ENCODE measurements around the gene ALDH2.
A peak's percentile ranks its signal among the peaks of the same experiment; 100 is the strongest.
"Not testable (repeated sequence)": the region's sequence is repeated elsewhere in the genome, so short reads cannot be mapped to it uniquely, and the experiment has no call there.

The ALDH2 gene

DNA sequence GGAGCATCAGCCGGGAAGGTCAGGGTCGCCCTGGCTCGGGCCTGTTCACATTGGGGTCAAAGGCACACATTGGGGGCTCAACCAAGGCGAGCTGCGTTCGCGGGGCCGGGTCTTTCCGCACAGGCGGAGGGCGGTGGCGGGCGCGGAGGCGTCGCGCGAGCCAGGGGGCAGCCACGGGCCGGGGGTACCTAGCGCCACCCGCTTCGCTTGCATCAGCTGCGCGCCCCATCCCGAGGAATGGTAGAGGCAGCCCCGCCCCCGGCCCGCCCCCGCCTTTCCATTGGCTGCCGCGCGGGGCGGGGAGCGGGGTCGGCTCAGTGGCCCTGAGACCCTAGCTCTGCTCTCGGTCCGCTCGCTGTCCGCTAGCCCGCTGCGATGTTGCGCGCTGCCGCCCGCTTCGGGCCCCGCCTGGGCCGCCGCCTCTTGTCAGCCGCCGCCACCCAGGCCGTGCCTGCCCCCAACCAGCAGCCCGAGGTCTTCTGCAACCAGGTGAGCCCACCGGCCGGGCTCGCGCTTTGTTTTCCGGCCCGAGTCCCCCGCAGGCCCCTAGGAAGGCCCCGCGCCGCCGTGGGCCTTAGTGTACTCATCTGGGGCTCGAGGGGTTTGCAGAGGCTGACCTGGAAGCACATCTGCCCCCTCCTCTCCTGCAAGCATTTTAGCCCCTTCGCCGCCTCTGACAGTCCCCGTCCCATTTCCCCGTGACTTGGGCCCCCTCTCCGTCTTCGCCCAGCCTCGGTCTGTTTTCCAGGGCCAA is at the start of gene ALDH2:
Gene ALDH2 (plus strand): TSS at position 326 of the 754 bp plus-strand sequence. CDS start 50 bp downstream, at position 376.
- DNase-seq: peak; percentile 57

DNA sequence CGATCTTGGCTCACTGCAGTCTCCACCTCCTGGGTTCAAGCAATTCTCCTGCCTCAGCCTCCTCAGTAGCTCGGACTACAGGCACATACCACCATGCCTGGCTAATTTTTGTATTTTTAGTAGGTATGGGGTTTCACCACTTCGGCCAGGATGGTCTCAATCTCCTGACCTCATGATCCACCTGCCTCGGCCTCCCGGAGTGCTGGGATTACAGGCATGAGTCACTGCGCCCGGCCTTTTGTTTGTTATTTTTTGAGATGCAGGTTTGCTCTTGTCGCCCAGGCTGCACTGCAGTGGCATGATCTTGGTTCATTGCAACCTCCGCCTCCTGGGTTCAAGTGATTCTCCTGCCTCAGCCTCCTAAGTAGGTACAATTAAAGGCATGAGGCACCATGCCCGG is 47.4 kb upstream of the ALDH2 start:
- not testable (repeated sequence) for DNase-seq

DNA sequence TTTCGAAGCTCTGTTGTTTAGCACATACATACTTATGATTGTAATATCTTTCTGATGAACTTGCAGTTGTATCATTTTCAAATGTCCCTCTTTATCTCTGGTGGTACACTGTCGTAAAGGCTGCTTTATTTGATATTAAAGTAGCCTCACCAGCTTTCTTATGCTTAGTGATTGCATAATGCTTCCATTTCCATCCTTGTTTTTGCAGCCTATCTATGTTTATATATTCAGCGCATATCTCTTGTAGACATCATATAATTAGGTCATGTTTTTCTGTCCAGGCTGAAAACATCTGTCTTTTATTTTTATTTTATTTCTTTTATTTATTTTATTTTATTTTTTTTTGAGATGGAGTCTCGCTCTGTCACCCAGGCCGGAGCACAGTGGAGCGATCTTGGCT is 46.3 kb upstream of the ALDH2 start:
- DNase-seq: no peak

DNA sequence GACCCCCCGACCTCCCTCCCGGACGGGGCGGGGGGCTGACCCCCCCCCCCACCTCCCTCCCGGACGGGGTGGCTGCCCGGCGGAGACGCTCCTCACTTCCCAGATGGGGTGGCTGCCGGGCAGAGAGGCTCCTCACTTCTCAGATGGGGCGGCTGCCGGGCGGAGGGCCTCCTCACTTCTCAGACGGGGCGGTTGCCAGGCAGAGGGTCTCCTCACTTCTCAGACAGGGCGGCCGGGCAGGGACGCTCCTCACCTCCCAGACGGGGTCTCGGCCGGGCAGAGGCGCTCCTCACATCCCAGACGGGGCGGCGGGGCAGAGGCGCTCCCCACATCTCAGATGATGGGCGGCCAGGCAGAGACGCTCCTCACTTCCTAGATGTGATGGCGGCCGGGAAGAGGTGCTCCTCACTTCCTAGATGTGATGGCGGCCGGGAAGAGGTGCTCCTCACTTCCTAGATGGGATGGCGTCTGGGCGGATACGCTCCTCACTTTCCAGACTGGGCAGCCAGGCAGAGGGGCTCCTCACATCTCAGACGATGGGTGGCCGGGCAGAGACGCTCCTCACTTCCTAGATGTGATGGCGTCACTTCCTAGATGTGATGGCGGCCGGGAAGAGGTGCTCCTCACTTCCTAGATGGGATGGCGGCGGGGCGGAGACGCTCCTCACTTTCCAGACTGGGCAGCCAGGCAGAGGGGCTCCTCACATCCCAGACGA is 42.9 kb upstream of the ALDH2 start:
- DNase-seq: not testable (repeated sequence)

DNA sequence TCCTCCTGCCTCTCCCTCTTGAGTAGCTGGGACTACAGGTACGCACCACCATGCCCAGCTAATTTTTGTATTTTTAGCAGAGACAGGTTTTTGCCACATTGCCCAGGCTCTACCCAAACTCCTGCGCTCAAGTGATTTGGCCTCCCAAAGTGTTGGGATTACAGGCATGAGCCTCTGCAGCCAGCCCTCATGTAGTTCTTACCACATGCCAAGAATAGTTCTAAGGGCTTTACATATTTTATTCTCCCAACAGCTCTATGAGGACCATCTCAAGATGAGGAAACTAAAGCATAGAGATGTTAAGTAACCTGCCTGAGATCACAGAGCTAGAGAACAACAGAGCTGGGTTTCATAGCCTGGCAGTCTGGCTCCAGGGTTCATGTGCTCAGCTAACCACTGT is 37.9 kb upstream of the ALDH2 start:
- no peak for DNase-seq

DNA sequence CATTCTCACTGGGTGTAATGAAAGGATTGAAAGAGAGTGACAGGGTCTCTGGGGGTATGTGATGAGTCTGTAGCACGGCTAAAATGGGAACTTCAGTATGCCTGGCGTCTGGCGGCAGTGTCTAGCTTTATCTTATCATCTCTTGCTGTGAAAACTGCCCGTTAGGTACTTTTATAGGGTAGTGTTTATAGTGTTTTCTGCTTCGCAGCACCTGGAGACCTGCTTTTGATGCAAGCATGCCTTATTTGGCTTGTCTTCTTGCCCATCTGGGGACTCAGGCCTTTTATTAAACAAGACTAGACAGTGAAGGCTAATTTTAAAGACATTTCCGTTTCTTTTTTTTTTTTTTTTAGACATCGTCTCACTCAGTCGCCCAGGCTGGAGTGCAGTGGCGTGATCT is 36.3 kb upstream of the ALDH2 start:
- DNase-seq: no peak

DNA sequence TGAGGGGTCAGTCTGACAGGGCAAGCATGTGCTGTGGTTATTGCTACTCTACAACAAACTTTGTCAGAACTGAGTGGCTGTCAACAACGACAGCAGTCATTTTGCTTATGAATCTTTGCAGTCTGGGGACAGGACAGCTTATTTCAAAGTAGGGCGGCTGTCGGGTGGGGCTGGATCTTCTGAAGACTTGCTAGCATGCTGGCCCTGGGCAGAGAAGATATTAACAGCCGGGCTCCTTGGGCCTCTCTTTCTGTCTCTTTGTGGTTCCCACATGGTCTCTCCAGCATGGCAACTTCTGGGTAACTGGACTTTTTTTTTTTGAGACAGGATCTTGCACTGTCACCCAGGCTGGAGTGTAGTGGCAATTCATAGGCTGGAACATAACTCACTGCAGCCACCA is 33.9 kb upstream of the ALDH2 start:
- DNase-seq: no peak

DNA sequence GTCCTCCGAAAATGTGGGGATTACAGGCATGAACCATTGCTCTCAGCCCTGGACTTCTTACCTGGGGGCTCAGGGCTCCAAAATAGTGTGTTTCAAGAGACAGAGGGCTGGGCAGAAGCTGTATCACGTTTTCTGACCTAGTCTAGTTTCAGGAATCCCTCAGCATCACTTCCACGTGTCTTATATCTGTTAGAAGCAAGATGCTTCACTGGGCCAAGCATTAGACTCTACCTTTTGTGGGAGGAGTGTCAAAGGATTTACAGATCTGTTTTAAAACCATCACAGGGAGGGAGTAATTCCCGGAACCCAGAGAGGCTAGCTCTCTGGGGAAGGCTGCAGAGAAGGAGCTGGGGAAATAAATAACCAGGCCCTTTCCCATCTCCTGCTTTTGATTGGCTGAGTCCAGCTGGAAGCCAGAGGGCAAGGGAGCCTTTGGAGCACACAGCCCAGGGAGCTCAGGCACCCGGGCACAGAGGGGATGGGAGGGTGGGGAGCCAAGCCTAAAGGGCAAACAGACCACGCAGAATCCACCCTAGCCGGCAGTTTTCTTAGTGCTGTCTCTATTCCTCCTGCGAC is 33.3 kb upstream of the ALDH2 start:
- no peak for DNase-seq

DNA sequence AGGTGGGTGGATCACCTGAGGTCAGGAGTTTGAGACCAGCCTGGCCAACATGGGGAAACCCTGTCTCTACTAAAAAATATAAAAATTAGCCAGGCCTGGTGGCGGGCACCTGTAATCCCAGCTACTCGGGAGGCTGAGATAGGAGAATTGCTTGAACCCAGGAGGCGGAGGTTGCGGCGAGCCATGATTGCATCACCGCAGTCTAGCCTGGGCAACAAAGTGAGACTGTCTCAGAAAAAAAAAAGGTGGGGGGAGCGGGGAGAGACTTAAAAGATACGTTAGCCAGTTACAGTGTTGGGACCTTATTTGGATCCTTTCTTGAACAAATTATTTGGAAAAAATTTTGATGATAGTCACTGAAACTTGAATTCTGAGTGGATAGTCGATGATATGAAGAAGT is 27.2 kb upstream of the ALDH2 start:
- DNase-seq: not testable (repeated sequence)

DNA sequence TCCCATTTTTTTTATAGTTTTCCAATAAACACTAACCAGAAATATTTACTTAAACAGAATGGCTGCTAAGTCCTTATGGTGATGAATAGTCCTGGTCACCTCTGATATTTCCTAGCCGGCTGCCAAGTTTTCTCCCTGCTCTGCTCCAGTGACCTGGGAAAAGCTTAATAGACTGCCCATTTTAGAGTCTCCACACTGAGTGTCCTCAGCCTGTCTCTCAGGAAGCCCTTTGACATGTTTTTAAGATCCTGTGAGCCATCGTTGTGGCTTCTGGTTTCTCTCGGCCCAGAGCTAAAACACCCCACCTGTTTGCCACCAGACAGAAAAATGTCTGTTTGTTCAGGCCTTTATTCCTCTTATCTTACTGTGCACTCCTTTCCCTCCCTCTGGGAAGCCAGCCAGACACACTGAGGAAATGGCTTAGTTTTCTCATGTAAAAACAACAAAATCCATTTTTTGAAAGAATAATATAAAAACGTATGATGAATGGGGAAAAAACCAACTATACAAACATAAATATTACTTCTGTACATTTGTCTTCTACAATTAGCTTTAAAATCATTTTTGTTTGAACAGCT is 25.4 kb upstream of the ALDH2 start:
- DNase-seq: no peak

DNA sequence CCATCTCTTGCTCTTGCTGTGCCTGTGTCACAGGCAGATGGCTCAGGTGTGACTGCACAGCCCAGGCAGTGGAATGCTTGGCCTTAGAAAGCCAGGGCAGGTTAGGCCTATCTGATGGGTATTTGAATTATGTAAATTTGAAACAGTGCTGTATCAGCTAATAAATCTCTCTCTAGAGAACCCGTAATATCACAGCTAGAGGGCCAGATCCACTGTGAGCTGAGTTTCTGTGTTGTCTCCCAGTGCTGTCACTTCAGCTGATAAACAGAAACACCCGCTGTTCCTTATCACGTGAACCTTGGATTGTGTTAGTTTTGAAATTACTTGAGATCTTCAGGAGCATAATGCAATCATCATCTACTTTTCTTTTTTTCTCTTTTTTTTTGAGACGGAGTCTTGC is 21.5 kb upstream of the ALDH2 start:
- DNase-seq: no peak

DNA sequence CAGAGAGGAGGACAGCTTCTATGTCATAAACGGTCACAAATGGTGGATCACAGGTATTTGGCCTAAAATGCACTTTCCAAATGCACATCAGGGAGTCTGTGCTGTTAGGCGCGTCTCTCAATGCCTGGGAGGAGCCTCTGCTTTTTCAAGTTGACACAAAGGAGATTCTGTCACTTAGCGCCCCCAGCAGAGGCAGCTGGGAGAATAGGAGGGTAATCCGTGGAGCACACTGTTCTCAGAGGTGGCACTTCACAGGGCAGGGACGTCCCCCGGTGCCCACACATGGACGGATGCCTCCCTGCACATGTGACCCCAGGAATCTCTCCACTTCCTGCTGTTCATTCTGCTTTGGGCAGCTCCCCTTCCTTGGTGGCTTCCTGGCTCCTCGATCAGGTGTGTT is 19.4 kb upstream of the ALDH2 start:
- no peak for DNase-seq

DNA sequence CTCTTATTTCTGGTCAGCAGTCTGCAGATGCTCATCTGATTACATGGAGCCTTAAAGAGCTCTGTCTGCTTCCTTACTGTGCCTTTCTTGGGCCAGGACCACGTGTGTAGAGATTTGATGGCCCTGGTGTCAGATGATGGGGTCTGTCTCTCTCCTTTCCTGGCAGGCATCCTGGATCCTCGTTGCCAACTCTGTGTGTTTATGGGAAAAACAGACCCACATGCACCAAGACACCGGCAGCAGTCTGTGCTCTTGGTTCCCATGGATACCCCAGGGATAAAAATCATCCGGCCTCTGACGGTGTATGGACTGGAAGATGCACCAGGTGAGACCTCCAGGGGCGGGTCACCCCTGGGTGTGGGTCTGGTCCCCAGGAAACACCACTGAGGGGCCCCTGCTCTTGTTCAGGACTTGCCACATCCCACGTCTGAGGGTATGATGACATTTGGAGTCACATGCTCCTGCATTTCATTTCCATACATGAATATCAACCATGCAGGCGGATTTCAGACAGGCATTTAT is 18.5 kb upstream of the ALDH2 start:
- no peak for DNase-seq

DNA sequence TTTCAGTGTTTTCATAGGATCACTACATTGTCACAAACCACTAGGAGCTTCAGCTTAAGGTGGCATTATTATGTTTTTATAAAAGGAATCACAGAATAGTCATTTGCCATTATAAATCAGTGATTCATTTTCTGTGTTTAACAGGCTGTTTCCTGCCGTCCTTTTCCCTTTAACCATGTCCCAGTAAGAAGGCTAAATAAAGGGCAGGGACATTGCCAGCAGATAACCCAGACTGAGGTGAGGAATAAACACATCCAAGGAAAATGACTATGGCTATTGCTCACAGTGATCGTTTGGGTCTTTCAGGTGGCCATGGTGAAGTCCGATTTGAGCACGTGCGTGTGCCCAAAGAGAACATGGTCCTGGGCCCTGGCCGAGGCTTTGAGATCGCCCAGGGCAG is 17.9 kb upstream of the ALDH2 start:
- DNase-seq: no peak

DNA sequence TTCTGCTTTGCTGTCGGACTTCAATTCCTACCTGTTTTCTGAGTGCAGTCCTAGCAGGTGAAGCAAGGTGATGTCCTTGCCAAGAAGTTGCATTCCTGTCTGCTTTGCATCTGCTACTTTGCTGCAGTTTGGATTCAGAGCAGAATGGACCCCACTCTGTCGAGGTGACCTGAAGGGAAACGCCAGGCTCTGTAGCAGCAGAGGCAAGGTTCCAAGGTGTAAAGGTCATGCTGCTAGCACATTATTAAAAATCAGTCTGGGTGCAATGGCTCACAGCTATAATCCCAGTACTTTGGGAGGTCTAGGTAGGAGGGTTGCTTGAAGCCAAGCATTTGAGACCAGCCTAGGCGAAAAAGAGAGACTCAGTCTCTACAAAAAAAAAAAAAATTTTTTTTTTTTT is 17.3 kb upstream of the ALDH2 start:
- DNase-seq: no peak

DNA sequence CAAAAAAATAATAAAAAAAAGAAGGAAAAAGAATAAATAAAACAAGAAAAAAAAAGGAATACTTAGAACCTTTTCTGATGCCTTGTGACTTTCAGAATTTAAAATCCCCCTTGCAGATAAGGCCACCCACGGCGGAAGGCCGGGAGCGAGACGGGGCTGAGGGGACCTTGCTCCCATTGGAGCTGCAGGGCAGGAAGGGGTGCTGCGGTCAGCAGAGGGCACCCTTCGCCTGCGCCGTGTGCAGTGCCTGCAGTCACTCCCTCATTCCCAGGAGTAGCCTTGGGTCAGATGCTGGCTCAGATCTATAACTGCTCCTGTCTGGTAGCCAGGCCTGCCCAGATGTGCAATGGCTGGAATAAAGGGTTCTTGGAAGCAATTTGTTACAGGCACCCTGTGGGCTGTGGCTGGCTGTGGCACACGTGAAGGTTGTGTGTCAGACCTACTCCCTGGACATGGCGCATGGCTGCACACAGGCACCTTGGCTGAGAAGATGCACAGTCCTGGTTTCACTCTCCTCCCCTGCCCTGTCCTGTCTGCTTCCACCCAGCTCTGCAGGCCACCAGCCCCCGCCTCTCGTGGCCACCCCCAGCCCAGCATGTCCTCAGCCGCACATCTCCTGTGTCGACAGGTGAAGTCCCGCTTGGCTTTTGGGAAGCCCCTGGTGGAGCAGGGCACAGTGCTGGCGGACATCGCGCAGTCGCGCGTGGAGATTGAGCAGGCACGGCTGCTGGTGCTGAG is 13.4 kb upstream of the ALDH2 start:
- no peak for DNase-seq

DNA sequence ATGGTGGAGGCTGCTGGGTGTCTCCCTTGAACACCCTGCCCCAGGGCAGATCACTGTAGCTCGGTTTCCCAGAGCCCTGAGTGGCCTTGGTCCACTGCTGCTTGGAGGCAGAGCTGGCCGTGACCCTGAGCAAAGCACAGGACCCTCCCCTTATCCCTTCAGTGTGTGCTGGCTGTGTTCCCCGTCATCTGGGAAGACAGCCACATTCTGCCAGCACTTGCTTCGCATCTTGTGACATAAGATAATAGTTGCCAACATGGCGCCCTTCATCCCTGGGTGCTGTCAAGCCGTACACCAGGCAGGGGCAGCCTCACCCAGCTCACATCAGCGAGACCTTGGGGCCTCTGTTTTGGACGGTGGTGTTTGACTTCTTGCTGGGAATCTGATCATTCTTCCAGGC is 12.1 kb upstream of the ALDH2 start:
- DNase-seq: no peak

DNA sequence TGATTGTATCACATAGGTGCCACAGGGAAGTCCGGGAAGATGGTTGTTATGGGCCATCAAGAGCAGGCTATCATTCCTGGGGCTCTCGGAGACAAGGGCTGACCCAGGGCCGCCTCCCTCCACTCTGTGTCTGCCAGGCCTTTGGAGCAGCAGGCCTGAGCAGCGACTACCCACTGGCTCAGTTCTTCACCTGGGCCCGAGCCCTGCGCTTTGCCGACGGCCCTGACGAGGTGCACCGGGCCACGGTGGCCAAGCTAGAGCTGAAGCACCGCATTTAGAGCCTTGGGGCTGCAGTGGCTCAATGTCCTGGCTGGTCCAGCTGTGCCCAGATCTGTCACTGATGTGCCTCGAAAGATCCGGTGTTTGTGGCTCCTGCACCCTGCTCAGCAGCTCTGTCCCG is 10.5 kb upstream of the ALDH2 start:
- DNase-seq: no peak

DNA sequence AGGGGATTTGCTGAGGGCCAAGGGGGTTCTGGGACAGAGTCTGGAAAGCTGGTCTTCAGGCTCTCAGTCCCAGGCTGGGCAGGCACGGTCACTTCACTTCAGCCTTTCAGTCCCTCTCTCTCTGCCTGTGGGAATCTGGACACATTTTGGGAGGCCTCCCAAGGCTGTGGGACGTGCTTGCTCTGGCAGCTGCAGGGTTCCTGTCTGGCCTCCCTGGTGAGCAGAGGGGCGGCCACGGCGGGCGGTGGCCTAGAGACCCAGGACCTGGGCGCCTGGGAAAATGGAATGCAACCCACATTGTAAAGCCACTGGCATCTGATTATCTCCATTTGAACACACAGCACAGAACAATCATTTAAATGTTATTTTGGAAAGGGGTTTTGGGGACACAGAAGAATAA is 10.1 kb upstream of the ALDH2 start:
- no peak for DNase-seq

DNA sequence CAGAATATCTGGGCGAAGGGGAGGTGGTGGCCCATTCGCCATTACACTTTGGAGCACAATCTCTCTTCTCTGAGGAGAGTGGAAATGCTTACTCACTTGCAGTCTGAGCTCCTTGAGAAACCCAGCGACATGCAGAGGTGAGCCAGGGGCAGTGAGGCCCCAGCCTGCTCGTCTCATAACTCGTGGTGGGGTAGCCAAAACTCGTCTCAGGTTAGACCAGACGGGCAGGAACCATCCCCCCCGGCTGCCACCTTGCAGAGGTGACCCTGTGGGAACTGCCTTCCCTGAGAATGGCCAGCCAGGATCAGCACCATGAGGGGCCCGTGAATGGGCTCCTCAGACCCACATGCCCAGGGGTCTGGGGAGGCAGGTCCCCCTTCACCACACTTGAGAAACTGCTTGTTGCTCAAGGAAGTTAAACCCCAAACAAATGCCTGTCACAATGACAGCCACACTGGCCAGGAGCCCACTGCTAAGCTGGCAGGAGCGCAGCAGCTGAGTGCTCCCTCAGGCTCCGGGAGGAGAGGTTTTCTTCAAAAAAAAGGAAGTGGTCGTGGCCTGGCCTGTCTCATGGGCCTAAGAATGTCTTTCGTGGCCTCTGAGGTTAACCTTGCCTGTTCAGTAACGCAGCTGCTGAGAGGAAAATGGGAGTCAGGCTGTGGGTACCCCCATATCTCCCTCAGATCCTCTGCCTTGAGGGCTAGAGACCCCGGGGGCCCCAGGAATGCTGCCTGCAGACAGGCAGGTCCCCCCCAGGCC is 9.2 kb upstream of the ALDH2 start:
- no peak for DNase-seq

DNA sequence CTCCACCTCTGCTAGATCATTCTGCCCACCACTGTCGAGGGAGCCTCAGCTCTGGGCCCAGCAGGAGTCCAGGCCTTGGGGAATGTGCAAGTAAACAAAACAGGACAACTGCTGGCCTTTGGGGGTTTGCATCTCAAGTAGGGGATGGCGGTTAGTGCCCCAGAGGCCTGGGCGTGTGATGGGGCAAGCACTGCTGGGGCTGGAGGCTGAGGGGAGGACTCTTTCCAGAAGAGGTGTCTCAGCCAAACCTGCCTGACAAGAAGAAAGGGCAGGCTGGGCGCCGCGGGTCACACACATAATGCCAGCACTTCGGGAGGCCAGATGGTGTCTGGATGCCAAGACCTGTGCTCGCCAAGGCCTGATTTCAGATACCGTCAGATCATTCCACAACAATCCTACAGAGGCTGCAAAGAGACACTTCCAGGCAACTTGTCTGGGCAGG is 8.6 kb upstream of the ALDH2 start:
- DNase-seq: no peak

DNA sequence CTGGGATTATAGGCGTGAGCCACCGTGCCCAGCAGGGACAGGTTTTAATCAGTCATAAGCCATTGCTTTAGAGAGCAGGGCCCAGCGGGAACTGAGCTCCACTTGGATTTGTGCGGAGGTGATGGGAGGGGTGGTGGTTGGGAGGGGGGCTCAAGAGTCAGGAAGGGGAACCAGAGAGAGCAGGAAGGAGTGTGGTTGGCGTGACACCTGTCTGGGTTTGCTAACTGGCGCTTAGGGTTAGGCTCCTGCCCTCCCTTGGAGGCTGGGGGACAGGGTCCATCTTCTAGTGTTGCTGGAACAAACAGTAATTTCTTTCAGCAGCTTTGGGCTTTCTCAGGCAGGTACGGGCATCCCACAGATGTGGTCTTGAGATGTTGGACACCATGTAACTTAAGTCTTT is 7.5 kb upstream of the ALDH2 start:
- no peak for DNase-seq

All from NCI-H510A (cell line).